Stimulated activated CD4-positive, alpha-beta T cell treated with anti-CD3 and anti-CD28 coated beads, Interleukin-12 subunit alpha, Interleukin-12 subunit beta, amount 100 ng/mL, for 24 hours (primary cell): ENCODE data around the gene NRN1L.
A peak's percentile ranks its signal among the peaks of the same experiment; 100 is the strongest.
"Not testable (repeated sequence)": the region's sequence is repeated elsewhere in the genome, so short reads cannot be mapped to it uniquely, and the experiment has no call there.

Experiments
- DNase-seq, 2 experiments: peaks; one replicate each; pipeline ENCODE4 v3.0.0-alpha.2; 2020; ENCODE audit warnings: low read depth in 2 of 2

The NRN1L gene

DNA sequence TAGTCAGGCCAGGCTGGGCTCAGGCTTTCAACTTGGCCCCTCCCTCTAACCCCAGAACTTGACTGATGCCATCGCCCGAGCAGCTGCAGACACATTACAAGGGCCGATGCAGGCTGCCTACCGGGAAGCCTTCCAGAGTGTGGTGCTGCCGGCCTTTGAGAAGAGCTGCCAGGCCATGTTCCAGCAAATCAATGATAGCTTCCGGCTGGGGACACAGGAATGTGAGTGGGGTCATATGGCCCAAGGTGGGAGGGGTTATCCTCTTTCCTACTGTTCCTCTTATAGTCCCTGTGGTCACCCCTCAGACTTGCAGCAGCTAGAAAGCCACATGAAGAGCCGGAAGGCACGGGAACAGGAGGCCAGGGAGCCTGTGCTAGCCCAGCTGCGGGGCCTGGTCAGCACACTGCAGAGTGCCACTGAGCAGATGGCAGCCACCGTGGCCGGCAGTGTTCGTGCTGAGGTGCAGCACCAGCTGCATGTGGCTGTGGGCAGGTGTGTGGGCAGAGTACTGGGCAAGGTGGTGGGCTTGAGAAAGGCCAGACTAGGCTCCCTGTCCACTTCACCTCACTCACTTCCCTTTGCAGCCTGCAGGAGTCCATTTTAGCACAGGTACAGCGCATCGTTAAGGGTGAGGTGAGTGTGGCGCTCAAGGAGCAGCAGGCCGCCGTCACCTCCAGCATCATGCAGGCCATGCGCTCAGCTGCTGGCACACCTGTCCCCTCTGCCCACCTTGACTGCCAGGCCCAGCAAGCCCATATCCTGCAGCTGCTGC is 2.1 kb upstream of the NRN1L start:
- no peak for DNase-seq

DNA sequence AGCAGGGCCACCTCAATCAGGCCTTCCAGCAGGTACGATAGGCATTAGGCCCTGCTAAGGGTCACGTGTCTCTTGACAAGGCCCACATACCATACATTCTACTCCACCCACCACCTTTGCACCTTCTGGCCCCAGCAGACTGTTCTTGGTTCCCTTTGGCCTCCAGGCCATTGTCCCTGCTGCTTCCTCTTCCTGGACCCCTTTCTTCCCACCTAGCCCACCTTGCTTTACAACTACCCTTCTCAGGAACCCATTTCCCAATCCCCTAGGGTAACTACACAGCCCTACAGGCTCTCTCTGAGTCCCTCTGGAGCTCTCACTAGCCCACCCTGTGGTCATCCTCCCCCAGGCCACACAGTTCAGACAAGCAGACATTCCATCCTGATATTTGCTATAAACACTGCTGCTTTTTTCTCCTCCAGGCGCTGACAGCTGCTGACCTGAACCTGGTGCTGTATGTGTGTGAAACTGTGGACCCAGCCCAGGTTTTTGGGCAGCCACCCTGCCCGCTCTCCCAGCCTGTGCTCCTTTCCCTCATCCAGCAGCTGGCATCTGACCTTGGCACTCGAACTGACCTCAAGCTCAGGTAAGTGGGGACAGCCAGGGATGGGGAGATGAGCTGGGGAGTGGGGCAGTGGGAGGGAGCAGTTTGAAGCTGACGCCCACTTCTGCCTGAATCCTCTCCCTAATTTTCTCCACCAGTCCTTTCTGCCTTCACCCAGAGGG is 1.4 kb upstream of the NRN1L start:
- DNase-seq: no peak

DNA sequence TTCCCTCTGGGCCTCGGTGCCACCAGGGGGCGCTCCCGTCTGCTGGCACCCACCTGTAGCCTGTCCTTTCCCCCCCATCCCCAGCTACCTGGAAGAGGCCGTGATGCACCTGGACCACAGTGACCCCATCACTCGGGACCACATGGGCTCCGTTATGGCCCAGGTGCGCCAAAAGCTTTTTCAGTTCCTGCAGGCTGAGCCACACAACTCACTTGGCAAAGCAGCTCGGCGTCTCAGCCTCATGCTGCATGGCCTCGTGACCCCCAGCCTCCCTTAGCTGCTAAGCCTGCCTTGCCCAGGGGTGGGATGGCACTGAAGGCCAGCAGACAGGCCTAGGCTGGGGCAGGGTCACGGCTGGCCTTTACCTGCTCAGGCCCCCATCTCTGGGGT is 818 bp upstream of the NRN1L start:
- DNase-seq: peak; percentile 28 to 56

DNA sequence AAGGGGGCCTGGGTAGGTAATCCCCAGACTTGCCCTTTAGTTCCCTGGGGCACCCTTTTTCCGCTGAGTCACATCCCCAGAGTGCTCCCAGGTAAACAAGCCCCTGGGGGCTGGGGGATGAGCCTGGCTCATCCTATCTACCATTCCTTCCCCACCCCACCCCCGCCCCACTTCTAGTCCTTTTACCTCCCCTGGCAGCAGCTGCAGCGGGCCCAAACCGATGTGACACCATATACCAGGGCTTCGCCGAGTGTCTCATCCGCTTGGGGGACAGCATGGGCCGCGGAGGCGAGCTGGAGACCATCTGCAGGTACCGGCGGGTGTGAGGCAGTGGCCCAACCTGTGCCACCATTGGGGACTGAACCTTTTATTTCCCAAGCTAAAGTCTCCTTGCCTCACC is 860 bp downstream of the NRN1L start:
- no peak for DNase-seq

DNA sequence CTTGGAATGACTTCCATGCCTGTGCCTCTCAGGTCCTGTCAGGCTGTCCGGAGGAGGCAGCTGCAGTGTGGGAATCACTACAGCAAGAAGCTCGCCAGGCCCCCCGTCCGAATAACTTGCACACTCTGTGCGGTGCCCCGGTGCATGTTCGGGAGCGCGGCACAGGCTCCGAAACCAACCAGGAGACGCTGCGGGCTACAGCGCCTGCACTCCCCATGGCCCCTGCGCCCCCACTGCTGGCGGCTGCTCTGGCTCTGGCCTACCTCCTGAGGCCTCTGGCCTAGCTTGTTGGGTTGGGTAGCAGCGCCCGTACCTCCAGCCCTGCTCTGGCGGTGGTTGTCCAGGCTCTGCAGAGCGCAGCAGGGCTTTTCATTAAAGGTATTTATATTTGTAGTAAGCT is 1.3 kb downstream of the NRN1L start:
- DNase-seq: no peak

DNA sequence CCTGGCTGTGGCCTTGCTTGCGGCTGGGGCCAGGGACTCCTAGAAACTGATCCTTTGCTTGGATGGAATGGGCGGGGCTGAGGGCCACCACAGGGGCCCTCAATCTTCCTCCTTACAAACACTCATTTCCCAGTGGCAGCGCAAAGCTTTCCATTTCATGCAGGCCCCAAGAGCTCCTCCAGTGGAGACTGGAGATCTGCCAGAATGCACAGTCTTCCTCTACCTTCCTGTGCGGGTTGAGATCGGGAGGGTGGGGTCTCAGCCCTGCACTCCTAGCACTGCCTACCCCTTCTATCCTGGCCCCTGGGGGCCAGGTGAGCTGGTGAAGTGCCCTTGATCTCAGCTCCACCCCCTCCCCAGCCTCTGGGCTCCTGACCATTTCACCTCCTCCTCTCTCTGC is 1.7 kb downstream of the NRN1L start:
- no peak for DNase-seq

DNA sequence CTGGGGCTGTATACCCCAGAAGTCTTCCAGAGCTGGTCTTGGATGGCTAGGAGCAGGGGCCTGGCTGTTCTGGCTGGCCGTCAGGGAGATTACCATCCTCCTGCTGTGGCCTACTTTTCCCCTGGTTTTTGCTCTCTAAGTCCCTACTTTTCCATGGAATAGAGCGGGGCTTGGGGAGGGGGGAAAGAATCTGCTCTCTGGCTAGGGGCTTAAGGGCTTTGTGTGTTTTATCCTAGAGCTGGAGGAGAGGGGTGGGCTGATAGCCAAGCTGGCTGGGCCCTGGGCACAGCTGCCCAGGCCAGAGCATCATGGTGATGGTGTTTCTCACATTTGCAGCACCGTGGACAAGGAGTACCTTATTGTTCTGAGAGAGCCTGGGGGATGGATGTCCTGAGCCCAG is 3.6 kb downstream of the NRN1L start:
- no peak for DNase-seq

DNA sequence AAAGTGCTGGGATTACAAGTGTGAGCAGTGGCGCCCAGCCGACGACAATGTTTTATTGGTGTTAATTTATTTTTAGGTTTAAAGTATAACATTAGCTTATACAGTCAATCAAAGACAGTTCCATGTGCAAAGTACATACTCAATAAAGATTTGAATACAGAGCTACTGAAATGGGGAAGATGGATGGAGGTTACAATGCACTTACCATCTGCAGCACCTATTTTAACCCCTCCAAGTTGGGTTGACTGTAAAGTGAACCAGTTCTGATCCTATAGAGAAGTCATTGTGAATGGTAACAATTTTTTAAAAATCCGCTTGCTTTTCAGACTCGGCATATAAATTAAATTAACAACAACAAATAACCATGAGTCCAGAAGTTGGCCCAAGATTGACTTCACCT is 7.7 kb downstream of the NRN1L start:
- no peak for DNase-seq

DNA sequence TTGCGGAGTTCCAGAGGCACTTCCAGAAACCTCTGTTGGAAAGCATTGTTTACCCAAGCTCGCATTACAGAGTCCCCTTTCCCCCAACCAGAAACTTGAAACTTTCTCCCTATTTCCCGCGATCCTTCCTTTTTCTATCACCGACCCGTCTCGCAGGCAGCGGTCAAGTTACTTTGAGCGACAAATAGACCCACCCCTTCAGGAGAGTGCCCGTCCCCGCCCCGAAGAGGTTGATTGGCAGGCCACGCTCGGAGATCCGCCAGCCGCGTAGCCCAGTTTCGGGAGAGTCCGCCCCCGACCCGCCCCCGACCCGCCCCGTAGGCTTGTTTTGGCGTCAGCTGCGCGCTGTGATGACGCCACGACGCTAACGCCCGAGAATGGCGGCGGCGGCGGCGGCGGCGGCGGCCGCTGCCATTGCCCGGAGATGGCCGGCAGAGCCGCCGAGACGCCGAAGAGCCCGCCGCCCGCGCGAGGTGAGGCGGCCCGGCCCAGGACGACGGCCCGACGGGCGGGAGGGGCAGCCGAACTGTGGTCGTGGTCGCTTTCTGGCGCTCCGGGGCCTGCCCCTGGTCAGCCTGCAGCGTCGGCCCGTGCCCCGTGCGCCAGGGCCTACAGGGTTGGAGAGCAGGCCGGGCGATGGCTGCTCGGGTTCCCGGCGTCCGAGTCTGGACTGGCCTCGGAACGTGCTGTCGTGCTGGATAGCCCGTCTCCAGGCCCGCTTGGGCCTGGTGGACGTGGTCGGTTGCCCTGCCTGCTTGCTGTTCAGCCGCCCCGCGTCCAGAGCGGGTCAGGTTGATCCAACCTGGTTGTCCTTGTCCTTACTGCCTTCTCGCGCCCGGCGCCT is 8.4 kb downstream of the NRN1L start, which contains the start of gene PSKH1:
TSS of gene PSKH1 (plus strand) at position 356 of the 844 bp plus-strand sequence. CDS start 15,496 bp downstream, outside the sequence.
- peak; percentile 90 to 94 for DNase-seq

DNA sequence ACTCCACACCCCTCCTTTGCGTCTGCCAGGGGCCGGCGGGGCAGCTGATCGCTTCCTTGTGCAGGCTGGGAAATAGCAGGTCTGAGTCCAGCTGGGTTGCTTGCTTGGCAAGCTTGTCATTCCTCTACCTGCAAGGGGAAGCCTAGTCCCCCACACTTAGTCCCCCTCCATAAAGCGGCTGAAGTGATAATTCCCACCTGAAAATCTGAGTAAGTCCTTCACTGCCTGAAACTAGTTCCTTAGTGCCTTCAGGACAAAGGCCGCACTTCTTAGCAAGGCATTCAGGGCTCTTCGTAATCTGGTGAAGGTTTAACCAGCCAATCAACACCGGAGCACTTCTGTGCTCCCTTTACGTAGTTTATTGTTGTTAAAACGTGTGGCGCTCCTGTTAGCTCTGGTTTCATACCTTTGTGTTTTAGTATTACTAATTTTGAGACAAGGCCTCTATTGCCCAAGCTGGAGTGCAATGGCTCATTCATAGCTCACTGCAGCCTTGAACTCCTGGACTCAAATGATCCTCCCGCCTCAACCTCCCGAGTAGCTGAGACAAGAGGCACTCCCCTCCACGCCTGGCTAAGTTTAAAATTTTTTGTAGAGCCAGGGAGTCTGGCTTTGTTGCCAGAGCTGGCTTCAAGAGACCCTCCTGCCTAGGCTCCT is 9.2 kb downstream of the NRN1L start:
- peak in 1 of 2 experiments; percentile 7 for DNase-seq

DNA sequence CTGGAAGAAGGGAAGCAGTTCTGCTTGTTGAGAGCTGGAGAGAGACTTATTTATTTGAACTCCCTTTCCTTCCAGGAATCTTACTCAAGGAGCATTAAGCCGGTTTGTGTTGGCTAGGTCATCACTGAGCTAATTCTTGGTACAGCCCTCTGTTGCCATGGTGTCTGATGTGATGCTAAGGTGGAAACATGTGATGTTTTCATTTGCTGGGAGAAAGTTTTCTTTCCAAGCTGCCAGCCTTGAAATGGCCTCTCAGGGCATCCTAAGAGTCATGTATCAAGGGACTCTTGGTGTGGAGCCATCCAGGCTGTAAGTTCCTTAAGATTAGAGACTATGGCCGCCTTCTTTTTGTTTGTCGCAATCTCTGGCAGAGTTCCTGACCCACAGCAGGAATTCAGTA is 12.5 kb downstream of the NRN1L start:
- DNase-seq: no peak

DNA sequence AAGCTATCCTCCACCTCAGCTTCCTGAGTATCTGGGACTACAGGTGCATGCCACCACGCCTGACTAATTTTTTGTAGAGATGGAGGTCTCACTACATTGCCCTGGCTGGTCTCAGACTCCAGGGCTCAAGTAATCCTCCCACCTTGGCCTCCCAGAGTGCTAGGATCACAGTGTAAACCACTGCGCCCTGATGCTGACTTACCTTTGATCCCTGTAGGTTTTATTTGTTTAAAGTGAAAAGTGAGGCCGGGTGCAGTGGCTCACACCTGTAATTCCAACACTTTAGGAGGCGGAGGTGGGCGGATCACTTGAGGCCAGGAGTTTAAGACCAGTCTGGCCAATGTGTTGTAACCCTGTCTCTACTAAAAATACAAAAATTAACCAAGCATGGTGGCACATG is 17.0 kb downstream of the NRN1L start:
- no peak for DNase-seq

DNA sequence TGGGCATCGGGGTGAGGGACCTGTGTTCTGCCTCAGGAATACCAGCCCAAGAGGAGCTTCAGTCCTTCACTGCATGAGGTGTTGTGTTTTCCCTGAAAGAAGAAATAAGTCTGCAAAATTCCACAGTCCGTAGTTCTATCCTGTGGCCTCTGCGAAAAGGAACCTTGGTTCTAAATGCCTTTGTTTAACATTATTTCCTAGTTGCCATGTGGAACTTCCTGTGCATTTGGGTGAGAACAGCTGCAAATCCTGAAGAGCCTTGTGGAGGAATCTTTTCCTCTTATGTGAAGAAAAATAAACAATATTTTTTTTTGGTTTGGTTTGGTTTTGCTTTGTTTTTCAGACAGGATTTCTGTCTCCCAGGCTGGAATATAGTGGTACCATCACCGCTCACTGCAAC is 18.1 kb downstream of the NRN1L start:
- no peak for DNase-seq

DNA sequence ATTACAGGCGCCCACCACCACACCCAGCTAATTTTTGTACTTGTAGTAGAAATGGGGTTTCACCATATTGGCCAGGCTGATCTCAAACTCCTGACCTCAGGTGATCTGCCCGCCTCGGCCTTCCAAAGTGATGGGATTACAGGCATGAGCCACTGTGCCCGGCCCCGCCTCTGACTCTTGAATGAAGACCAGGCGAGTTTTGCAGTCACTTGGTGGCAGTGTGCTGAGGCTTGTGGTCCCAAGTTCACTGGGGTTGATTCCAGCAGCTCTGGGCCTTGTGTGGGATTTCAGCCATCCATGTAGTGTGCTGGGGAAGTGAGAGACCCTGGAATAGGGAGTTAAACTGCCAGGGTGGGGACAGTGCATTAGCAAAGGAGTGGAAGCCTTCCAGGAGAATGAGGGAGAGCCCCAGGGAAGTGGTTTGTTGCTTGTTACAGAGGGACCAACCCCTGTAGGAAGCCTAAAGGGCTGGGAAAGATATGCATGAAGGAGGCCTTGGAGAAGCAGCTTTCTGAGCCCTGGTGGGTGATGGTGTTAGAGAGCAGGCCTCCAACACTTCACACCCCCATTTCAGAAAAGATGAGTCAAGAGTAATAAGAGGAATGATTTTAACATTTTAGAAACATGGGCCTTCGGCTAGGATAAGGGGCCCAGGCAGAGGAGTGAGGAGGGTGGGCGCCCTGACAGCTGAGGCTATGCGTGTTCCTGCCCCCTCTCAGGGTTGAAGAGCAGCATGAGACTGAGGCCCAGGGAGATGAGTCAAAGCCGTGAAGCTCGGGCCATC is 22.9 kb downstream of the NRN1L start:
- no peak for DNase-seq

DNA sequence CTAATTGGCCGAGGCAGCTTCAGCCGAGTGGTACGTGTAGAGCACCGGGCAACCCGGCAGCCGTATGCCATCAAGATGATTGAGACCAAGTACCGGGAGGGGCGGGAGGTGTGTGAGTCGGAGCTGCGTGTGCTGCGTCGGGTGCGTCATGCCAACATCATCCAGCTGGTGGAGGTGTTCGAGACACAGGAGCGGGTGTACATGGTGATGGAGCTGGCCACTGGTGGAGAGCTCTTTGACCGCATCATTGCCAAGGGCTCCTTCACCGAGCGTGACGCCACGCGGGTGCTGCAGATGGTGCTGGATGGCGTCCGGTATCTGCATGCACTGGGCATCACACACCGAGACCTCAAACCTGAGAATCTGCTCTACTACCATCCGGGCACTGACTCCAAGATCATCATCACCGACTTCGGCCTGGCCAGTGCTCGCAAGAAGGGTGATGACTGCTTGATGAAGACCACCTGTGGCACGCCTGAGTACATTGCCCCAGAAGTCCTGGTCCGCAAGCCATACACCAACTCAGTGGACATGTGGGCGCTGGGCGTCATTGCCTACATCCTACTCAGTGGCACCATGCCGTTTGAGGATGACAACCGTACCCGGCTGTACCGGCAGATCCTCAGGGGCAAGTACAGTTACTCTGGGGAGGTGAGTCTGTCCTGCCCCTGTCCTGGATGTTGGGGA is 24.5 kb downstream of the NRN1L start:
- DNase-seq: no peak

DNA sequence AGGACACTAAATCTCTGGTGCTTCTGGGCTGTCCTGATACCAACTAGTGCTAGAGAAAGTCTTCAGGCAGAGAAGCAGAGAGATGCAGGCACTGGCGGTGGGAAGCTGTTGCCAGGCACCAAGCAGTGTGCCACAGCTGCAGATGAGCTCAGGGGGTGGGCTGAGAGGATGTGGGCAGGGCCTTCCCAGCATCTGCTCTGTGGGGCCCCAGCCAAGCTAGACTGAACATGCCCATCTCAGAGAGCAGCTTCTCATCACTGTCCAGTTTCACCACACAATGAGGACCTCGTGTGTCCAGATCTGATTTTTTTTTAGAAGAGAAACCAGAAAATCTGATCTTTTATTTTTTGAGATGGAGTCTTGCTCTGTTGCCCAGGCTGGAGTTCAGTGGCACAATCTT is 25.5 kb downstream of the NRN1L start:
- no peak for DNase-seq

DNA sequence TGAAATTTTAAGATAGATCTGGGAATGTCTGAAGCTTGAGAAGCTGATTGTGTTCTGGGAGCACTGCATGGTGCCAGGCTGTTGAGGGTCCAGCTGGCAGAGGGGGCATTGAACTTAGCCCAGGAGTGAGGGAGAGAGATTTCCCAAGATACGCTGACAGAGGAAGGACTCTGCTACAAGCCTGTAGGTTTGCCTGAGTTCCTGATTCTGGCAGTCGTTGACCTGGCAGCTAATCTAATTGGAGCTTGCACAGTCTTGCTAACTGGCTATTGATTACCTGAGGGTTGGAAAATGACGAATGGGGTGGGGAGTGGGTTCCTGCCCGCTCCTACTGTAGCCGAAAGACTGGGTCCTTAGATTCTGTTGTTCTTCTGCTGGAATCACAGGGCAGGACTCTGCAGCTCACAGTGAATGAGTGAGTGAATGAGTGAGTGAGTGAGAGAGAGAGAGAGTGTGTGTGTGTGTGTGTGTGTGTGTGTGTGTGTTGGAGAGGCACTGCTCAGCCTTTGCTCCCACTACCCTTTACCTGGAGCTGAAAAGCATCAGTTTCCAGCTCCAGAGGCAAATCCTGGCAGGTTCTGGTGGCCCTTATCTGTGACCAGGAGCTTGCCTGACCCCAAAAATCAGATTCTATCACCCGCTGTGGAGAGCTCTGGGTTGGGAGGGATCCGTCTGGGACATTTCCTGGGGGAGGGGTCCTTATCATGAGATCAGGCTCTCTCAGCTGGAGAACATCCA is 30.2 kb downstream of the NRN1L start:
- no peak for DNase-seq

DNA sequence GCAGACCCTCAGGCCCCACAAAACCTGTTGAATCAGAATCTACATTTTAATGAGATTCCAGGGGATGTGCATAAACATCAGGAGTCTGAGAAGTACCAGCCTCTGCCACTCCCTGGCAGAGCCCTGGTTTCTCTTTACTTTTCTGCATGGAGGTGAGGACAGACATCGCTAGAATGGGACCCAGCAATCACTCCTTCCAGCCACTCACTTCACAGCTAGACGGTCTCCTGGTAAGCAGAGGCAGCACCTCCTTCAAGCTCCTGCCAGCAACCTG is 30.7 kb downstream of the NRN1L start:
- DNase-seq: not testable (repeated sequence)

DNA sequence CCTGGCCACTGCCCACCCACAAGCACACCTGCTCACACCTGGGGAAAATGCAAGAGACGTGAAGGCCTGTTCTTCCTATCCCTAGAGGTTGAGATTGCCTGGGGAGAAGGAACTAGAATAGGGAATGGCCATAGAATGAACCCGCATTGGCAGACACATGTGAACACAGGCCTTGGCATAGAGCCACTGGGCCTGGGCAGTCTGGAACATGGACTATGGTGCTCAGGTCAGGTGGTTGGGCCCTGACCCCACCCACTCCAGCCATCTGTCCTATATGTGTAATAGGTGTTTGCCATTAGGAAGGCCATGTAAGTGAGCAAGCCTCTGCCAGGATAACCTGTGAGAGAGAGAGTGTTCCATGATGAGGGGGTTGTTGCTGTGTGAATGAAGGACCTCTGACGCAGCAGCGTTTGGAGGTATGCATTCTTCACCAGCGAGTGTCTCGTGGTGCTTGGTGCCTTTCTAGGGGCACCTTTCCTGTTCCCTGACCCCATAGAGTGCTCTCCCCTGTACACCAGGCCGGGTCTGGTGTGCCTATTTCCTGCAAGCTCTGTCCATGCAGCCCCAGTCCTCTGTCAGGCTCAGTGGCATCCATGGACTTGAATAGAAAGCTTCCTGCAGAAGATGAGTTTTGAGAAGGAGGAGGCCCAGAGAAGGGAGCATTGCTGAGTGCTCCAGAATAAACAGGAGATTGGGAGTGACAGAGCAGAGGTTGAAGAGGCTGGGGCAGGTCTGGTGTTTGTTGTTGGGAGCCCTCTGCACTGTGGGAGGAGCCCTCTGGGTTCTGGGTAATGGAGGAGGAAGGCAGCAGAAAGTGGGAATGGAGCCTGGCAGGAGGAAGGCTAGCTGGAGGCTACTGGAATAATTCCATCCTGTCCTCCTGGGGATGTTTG is 31.4 kb downstream of the NRN1L start:
- no peak for DNase-seq
